OCI-LY7 (cell line): ENCODE data around the gene GSE1. TPM values are rescaled to one million over a fixed set of nuclear protein-coding genes. Genes with fewer than 3 reads are reported as not detected.

ENCODE experiments used
- BruUV-seq: library from RNA; stranded (reverse); fragments of 400-500 nt; replicated peaks from 2 replicates; lab custom pipeline; 2021; lab: Mats Ljungman, UMichigan
- CTCF ChIA-PET: fragments of 300-600 bp; sonication (Branson Sonifier 250); formaldehyde crosslinking; loops from one replicate; lab custom pipeline; 2022; ENCODE audit warnings: antibody characterized with exemption; ENCODE audit not compliant: unreplicated experiment; lab: Charles Lee
- POLR2A ChIA-PET: fragments of 300-600 bp; sonication (Branson Sonifier 250); formaldehyde crosslinking; loops from one replicate; lab custom pipeline; 2022; ENCODE audit warnings: antibody characterized with exemption; lab: Charles Lee
- DNase-seq: peaks from one replicate; pipeline ENCODE4 v3.0.0-alpha.2; 2015; ENCODE audit warnings: low spot score
- H2AFZ ChIP-seq: fragments of 200-600 bp; sonication (generic), shearing (Covaris generic); 2 replicates; pipeline ENCODE4 v1.6.1; 2014; ENCODE audit warnings: mild to moderate bottlenecking, antibody characterized with exemption, low read length, moderate library complexity
- H3K27ac ChIP-seq: fragments of 200-600 bp; sonication (generic); 2 replicates; pipeline ENCODE4 v1.5.1; 2014; ENCODE audit warnings: mixed run types, low read depth, mild to moderate bottlenecking, moderate library complexity, low read length, inconsistent platforms; ENCODE audit not compliant: poor library complexity, severe bottlenecking
- H3K36me3 ChIP-seq: fragments of 200-600 bp; sonication (generic); 2 replicates; pipeline ENCODE4 v1.6.1; 2014; ENCODE audit warnings: mild to moderate bottlenecking, antibody characterized with exemption, low read length, moderate library complexity, mixed read lengths; ENCODE audit not compliant: insufficient read depth
- H3K4me1 ChIP-seq: fragments of 200-600 bp; sonication (generic); 2 replicates; pipeline ENCODE4 v1.5.1; 2014; ENCODE audit warnings: mild to moderate bottlenecking, low read length; ENCODE audit not compliant: insufficient read depth, poor library complexity, severe bottlenecking
- H3K4me2 ChIP-seq: fragments of 200-600 bp; sonication (generic); 2 replicates; pipeline ENCODE4 v1.6.1; 2014; ENCODE audit warnings: mild to moderate bottlenecking, low read length
- H3K4me3 ChIP-seq: fragments of 200-600 bp; sonication (generic); 2 replicates; pipeline ENCODE4 v1.5.1; 2014; ENCODE audit warnings: mild to moderate bottlenecking, low read depth, low read length; ENCODE audit not compliant: poor library complexity, severe bottlenecking
- H3K79me2 ChIP-seq: fragments of 200-600 bp; sonication (generic); 2 replicates; pipeline ENCODE4 v1.6.1; 2016; ENCODE audit warnings: low read depth, mild to moderate bottlenecking, low read length, moderate library complexity, mixed read lengths; ENCODE audit not compliant: insufficient read depth
- H3K9me2 ChIP-seq: fragments of 200-600 bp; sonication (generic); 2 replicates; pipeline ENCODE4 v1.6.1; 2016; ENCODE audit warnings: mild to moderate bottlenecking, low read length, mixed read lengths; ENCODE audit not compliant: insufficient read depth
- H3K9me3 ChIP-seq: fragments of 200-600 bp; sonication (generic); 2 replicates; pipeline ENCODE4 v1.6.1; 2014; ENCODE audit warnings: mild to moderate bottlenecking, mixed run types, low read length, mixed read lengths
- H4K20me1 ChIP-seq: fragments of 200-600 bp; sonication (generic); 2 replicates; pipeline ENCODE4 v1.6.1; 2014; ENCODE audit warnings: mild to moderate bottlenecking, antibody characterized with exemption, low read length, moderate library complexity, mixed read lengths; ENCODE audit not compliant: insufficient read depth
- EZH2phosphoT487 ChIP-seq: fragments of 200-600 bp; sonication (generic); IDR thresholded peaks from 2 replicates; pipeline ENCODE4 v1.6.1; 2018; ENCODE audit warnings: low read depth, borderline replicate concordance, mild to moderate bottlenecking, mixed run types, antibody characterized with exemption, low read length, moderate library complexity, mixed read lengths
- intact Hi-C: fragments of 100-400 bp; cut with micrococcal nuclease; formaldehyde crosslinking; loops from one replicate; pipeline ENCODE4 v1.10.0; 2022; ENCODE audit not compliant: unreplicated experiment
- total RNA-seq, 2 experiments: library from RNA; depleted of rRNA in 1 of 2; stranded (reverse); fragments of >200 nt in 1 of 2; shearing (Covaris generic) in 1 of 2; gene quantifications; 2 replicates each; pipeline ENCODE4 v1.2.3, GENCODE V29; 2014 to 2022
- TF ChIP-seq, protein P1 (sequence below): fragments of 200-600 bp; sonication (generic); conservative IDR thresholded peaks from 2 replicates; pipeline ENCODE4 v1.5.1; 2014; ENCODE audit warnings: mild to moderate bottlenecking, antibody characterized with exemption, low read length, moderate library complexity, mixed read lengths

Gene GSE1
- total RNA-seq, 2 experiments from 2014 or later: 30.9 to 66.6 TPM

- no peak for TF ChIP-seq EZH2phosphoT487
- TF ChIP-seq, protein P1, sequence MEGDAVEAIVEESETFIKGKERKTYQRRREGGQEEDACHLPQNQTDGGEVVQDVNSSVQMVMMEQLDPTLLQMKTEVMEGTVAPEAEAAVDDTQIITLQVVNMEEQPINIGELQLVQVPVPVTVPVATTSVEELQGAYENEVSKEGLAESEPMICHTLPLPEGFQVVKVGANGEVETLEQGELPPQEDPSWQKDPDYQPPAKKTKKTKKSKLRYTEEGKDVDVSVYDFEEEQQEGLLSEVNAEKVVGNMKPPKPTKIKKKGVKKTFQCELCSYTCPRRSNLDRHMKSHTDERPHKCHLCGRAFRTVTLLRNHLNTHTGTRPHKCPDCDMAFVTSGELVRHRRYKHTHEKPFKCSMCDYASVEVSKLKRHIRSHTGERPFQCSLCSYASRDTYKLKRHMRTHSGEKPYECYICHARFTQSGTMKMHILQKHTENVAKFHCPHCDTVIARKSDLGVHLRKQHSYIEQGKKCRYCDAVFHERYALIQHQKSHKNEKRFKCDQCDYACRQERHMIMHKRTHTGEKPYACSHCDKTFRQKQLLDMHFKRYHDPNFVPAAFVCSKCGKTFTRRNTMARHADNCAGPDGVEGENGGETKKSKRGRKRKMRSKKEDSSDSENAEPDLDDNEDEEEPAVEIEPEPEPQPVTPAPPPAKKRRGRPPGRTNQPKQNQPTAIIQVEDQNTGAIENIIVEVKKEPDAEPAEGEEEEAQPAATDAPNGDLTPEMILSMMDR: no peak
- no peak overlapping the region for H3K4me3 ChIP-seq
- H3K4me1 ChIP-seq: peaks cover 8% of the 10 kb centered on the region
- POLR2A ChIA-PET: interaction anchor here (0.7 to 2.6 kb wide), 3 partner anchors 18 to 41 kb away, joined by 3 to 12 read pairs (median 8); partner anchors contain the start of gene GINS2
- H3K4me2 ChIP-seq: no peak overlapping the region
- H3K27ac ChIP-seq: no peak overlapping the region
- no peak overlapping the region for H2AFZ ChIP-seq
- BruUV-seq: no TSS peak
- peaks cover 10% of the 10 kb centered on the region for H3K9me3 ChIP-seq
- no peaks in the 10 kb centered on the region for H3K36me3 ChIP-seq
- H3K79me2 ChIP-seq: no peaks in the 10 kb centered on the region
- no peak for DNase-seq
- no peaks in the 10 kb centered on the region for H4K20me1 ChIP-seq
- intact Hi-C loops: loop anchor here (5.0 kb wide), 1 partner anchor 39 kb away; no protein-coding TSS in a partner anchor
- H3K9me2 ChIP-seq: no peaks in the 10 kb centered on the region
- CTCF ChIA-PET: interaction anchor here (1.0 kb wide), 1 partner anchor 57 kb away, joined by 3 read pairs; no protein-coding TSS in a partner anchor
These were observed 103.0 kb downstream of the GSE1 start for GRCh38 chr16:85716022-85716679.

GRCh38 chr16:85716680-85717038 lies 103.5 kb downstream of the GSE1 start:
- intact Hi-C loops: loop anchor here (5.0 kb wide), 1 partner anchor 39 kb away; no protein-coding TSS in a partner anchor
- Histone ChIP-seq H3K36me3 (no peaks in the 10 kb centered on the region), H3K9me3 (peaks cover 9% of the 10 kb centered on the region), H3K4me1 (peaks cover 8% of the 10 kb centered on the region), H3K27ac (no peak overlapping the region), H3K4me2 (no peak overlapping the region), H3K9me2 (no peaks in the 10 kb centered on the region), H4K20me1 (no peaks in the 10 kb centered on the region), H2AFZ (no peak overlapping the region), H3K79me2 (no peaks in the 10 kb centered on the region), H3K4me3 (no peak overlapping the region)
- ChIA-PET POLR2A (interaction anchor here (1.4 to 2.6 kb wide), 2 partner anchors 27 to 42 kb away, joined by 3 to 12 read pairs; partner anchors contain the start of gene GINS2), CTCF (interaction anchor here (0.6 to 1.2 kb wide), 3 partner anchors 42 to 100 kb away, joined by 3 to 16 read pairs (median 4); no protein-coding TSS in a partner anchor)
- DNase-seq: no peak
- TF ChIP-seq, protein P1: no peak
- TF ChIP-seq EZH2phosphoT487: no peak
- no TSS peak for BruUV-seq
